AG08396 (cell line): ENCODE data around the gene APOF.
A peak's percentile ranks its signal among the peaks of the same experiment; 100 is the strongest.
"Not testable (repeated sequence)": the region's sequence is repeated elsewhere in the genome, so short reads cannot be mapped to it uniquely, and the experiment has no call there.

ENCODE experiments used
- DNase-seq: peaks from one replicate; pipeline ENCODE4 v3.0.0; 2012; ENCODE audit warnings: low spot score, mixed read lengths

APOF gene

DNA sequence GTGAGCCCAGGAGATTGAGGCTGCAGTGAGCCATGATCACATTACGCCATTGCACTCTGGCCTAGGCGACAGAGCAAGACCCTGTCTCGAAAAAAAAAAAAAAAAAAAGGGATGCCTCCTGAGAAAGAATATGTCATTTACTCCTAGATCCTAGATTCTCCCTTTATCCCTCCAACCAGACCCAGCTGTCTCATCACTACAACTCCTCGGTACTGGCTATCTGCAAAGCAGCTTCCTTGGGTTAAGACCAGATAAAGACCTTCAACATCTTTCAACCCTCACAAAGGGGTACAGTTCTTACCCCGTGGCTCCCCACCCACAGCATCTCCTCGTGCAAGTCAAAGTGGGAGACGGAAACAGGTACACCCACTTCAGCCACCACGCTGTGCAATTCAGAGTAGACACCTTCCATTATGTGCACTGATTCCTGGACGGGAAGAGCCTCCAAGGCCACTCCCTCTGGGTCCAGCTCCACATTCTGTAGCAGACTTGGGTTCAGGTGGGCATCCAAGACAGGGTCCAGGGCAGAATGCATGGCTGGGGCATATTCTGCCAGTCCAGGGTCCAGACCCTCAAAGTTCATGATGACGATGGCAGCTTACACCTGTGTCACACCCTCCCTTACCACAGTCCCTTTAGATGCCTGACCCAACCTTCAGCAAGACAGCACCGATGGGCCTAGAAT lies 30.0 kb downstream of the APOF start:
- DNase-seq = no peak

DNA sequence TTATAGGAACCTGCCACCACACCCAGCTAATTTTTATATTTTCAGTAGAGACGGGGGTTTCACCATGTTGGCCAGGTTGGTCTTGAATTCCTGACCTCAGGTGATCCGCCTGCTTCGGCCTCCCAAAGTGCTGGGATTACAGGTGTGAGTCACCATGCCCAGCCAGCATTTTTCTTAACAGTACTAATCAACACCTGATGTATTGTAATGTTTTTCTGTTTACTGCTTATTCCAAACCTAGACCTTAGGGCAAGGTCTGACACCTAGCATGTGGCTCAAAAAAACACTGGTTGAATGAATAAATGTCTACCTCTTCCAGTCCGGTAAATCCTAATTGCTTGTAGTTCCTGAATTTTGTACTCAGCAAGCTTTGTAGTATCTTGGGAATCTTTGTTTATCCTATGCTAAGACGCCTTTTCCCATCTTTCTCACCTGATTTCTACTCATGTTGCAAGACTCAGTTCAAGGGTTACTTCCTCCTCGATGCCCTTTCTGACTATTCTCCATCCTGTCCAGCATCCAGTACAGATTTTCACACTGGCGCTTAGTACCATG lies 31.6 kb downstream of the APOF start:
- no peak for DNase-seq

DNA sequence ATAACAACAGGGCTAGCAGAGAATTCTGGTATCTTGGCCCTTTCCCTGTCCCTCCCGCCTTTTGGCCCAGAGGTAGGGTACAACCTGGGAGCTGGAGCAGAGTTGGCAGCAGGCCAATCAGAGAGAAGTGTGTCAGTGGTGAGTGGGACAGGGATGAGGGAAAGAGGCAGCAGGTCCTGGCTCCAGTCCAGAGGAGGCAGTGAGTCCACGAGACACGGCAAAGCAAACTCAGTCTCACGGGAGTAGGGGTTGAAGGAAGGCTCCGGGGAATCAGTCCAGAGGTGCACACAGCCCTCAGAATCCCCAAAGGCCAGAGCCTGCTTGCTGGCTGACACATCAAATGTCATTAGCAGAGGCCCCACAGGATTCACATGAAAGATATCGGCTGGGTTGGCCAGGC lies 36.1 kb downstream of the APOF start:
- no peak for DNase-seq

DNA sequence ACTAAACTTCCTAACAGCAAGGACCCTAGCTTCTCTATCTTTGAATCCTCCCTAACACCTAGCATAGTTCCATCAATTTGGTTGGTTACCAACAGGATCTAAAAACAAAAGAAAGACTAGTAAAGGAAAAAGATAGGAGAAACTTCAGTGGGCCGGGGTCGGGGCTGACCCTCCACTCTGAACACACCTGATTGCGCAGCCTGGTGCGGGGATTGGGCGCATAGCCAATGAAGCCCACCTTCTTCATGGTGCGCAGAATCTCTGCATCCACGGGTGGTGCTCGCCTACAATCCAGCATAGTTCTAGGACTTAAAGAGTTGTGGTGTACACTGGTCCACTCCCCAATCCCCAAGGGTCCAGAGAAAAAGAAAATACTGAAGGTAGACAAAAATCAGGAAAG lies 36.5 kb downstream of the APOF start:
- no peak for DNase-seq

DNA sequence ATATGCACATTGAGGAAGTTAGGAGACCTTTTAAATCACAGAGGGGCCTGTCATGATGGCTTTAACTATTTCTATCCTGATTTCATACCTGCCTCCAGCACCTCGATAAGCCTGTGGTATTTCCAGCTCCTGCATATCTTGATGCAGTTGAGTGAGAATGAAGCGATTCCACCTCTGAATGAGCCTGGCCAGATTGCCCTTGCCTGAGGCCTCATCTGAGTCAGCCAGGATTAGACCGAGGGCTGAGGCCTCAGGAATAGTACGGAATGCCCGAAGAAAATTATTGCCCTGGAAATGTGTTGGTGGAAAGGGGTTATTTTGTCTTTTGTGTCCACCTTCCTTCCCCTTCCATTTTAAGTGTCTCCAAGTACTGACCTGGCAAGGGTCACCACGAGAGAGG lies 38.5 kb downstream of the APOF start:
- DNase-seq = no peak

DNA sequence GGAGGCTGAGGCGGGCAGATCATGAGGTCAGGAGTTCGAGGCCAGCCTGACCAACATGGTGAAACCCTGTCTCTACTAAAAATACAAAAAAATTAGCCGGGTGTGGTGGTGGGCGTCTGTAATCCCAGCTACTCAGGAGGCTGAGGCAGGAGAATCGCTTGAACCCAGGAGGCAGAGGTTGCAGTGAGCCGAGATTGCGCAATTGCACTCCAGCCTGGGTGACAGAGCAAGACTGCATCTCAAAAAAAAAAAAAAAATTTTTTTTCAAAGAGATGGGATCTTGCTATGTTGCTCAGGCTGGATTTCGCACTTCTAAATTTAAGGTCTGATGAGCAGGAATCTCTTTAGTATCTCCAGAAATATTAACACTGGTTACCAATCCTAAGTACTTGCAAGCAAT lies 41.0 kb downstream of the APOF start:
- not testable (repeated sequence) for DNase-seq

DNA sequence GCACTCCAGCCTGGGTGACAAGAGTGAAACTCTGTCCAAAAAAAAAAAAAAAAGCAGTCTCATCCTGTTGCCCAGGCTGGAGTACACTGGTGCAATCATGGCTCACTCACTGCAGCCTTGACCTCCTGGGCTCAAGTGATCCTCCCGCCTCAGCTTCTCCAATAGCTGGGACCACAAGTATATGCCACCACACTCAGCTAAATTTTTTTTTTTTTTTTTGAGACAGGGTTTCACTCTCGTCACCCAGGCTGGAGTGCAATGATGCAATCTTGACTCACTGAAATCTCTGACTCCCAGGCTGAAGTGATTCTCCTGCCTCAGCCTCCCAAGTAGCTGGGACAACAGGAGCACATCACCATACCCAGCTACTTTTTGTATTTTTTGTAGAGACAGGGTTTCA lies 41.6 kb downstream of the APOF start:
- no peak for DNase-seq

DNA sequence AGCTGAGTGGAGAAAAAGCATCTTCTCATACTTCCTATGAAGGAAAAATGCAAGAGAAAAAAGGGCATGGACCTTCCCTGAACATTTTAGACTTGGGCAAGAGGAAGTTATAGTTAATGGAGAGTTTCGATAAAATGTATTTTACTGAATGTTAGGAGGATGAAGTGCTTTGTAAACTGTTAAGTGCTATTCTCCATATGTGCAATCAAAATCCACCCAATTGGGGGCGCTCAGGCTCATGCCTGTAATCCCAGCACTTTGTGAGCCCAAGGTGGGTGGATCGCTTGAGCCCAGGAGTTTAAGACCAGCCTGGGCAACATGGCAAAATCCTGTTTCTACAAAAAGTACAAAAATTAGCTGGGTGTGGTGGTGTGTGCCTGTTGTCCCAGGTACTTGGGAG lies 45.0 kb downstream of the APOF start:
- no peak for DNase-seq

DNA sequence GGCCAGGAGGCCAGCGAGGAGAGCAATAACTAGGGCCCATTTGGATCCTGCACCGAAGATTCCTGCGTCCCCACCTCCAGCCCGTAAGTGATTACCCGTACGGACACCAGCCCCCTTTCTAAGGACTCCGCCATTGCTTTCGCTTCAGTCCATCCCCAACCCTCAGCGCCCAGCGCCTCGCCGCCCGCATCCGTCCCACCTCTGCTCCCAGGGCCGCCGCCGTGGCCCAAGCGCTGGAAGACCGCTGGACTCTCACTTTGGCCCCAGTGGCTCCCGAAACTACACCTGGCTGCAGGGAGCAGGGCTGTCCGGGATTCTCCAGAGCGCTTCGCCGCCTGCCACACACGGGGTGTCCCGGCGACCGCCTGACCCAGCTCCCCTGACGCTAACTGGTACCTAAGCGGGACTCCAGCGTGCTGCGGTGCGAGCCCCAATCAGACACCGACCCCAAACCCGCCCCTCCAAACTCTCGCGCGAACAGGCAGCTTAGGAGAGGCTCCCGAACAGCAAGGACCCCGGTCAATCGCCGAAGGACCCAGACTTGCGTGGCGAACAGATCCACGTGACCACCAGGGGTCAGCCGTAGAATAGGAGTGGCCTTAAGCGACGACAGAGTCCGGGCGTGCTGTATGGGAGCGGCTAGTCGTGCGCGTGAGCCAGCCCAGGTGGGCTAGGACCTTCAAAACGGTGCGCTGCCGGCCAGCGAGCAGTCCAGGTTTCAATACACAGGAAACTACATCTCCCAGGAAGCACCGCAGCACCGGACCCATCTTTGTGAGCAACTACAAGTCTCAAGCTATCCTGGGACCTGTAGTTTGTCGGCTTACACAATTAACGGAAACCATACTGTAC lies 46.8 kb downstream of the APOF start, which contains the start of gene CNPY2:
CNPY2 (minus strand) TSS at position 367 of the 852 bp plus-strand sequence. CDS start 771 bp downstream, outside the sequence.
- DNase-seq = peak; percentile 94

DNA sequence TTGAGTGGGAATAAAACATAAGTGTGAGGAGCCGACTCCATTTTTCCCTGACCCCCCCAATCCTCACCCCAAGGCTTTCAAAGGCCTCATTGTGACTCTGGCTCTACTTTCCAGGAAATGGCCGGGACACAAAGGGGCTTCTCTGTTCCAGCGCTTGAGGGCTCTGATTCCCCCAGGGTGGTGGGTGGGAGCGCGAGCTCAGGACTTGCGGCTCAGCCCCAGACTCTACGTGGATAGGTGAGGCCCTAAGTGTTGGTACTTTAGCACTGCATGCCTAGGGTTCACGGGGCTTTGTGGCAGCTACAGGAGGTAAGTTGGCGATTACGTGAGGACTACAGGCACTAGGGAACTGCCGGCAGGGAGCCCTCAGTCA lies 47.4 kb downstream of the APOF start:
- DNase-seq = no peak

DNA sequence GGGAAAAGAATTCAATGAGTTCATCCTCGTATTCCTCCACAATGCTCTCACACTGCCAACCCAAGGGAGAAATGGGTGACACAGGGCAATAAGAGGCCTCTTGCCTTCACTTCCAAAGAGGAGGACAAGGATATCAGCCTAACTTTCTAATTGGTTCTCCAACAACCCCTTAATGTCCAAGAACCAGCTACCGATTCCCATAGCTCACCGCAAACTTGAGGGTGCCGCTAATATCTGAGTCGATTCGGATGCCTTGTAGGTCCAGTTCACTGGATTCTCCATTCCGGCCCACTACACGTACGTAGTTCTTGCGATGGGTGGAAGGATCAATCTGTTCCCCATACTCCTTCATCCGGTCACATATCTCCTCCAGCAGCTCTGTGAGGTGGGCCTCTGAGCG lies 51.7 kb downstream of the APOF start:
- DNase-seq = no peak
